HG02610 (cell line): ENCODE data around the gene CACNG8.
"Not testable (repeated sequence)": the region's sequence is repeated elsewhere in the genome, so short reads cannot be mapped to it uniquely, and the experiment has no call there.

Experiments used
- ATAC-seq: cut with Tn5 transposase; IDR thresholded peaks from one replicate; pipeline ENCODE4 v1.9.1; 2021; ENCODE audit warnings: mild to moderate bottlenecking, moderate library complexity; ENCODE audit not compliant: unreplicated experiment

CACNG8 gene

DNA sequence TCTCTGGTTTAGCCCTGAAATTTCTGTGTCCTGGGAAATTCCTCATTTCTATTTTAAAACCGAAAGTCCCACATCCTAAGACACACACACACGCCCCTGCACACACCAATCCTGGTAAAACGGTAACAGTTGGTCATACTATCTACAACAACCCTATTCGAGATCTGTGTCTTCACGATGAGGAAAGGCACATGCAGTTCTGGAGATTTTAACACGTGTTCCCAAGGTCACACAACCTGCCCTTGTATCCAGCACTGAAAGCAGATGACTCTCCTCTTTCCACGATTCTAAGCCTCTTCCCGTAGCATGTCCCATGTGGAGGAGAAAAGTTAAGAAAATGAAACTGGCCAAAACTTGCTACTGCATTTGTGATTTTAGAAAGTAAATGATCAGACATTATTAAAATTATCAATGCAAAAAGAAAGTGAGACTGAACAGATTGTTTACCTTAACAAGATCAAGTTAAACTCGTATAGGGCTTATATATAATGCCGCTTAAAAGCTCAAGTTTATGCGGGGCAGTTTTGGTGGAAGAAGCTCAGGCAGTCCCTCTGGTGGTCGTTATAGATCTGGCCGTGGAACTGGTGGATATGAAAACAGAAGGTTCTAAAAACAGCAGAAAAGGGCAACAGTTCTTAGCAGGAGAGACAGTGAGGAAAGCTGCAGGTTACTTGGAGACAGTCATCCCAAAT lies 68.3 kb downstream of the CACNG8 start:
- no peak for ATAC-seq

- no peak for ATAC-seq
Measured at GRCh38 chr19:54035215-54036178, 72.8 kb downstream of the CACNG8 start.

- not testable (repeated sequence) for ATAC-seq
Measured at GRCh38 chr19:54036542-54036941, 73.8 kb downstream of the CACNG8 start.
